H9 (cell line): ENCODE data around the gene PICALM. TPM values are rescaled to one million over a fixed set of nuclear protein-coding genes. Genes with fewer than 3 reads are reported as not detected.

Experiments
- DNase-seq: peaks from one replicate; pipeline ENCODE4 v3.0.0-alpha.2; 2017
- H2AFZ ChIP-seq: one replicate; pipeline ENCODE4 v1.6.1; 2013; ENCODE audit warnings: mild to moderate bottlenecking, low read length, control low read depth, moderate library complexity
- H2AK5ac ChIP-seq: 2 replicates; pipeline ENCODE4 v1.6.1; 2013; ENCODE audit warnings: low read length, control low read depth, mixed read lengths; ENCODE audit not compliant: insufficient read length
- H2BK120ac ChIP-seq: one replicate; pipeline ENCODE4 v1.6.1; 2013; ENCODE audit warnings: low read depth, mild to moderate bottlenecking, low read length, control low read depth, inconsistent platforms; ENCODE audit not compliant: poor library complexity, severe bottlenecking
- H2BK12ac ChIP-seq: 2 replicates; pipeline ENCODE4 v1.6.1; 2013; ENCODE audit warnings: low read length, control low read depth, mixed read lengths, low read depth; ENCODE audit not compliant: insufficient read length
- H2BK15ac ChIP-seq: 2 replicates; pipeline ENCODE4 v1.6.1; 2013; ENCODE audit warnings: low read depth, low read length, control low read depth
- H2BK20ac ChIP-seq: one replicate; pipeline ENCODE4 v1.6.1; 2013; ENCODE audit warnings: low read depth, mild to moderate bottlenecking, low read length, control low read depth, inconsistent platforms; ENCODE audit not compliant: poor library complexity, severe bottlenecking
- H2BK5ac ChIP-seq: 2 replicates; pipeline ENCODE4 v1.6.1; 2013; ENCODE audit warnings: low read length, control low read depth, mixed read lengths; ENCODE audit not compliant: insufficient read length
- H3K14ac ChIP-seq: 2 replicates; pipeline ENCODE4 v1.6.1; 2013; ENCODE audit warnings: low read length, control low read depth; ENCODE audit not compliant: insufficient read depth
- H3K18ac ChIP-seq: 2 replicates; pipeline ENCODE4 v1.6.1; 2013; ENCODE audit warnings: low read depth, mild to moderate bottlenecking, mixed read lengths, low read length, control low read depth; ENCODE audit not compliant: insufficient read length
- H3K23ac ChIP-seq: 2 replicates; pipeline ENCODE4 v1.6.1; 2013; ENCODE audit warnings: low read length, control low read depth, mixed read lengths, low read depth; ENCODE audit not compliant: insufficient read length
- H3K23me2 ChIP-seq: 2 replicates; pipeline ENCODE4 v1.6.1; 2013; ENCODE audit warnings: low read depth, mild to moderate bottlenecking, mixed read lengths, low read length, control low read depth; ENCODE audit not compliant: insufficient read length, poor library complexity, severe bottlenecking
- H3K27ac ChIP-seq: 2 replicates; pipeline ENCODE4 v1.5.1; 2013; ENCODE audit warnings: low read length, control low read depth, mixed read lengths, low read depth; ENCODE audit not compliant: insufficient read length
- H3K27me3 ChIP-seq: 2 replicates; pipeline ENCODE4 v1.6.1; 2013; ENCODE audit warnings: low read length, control low read depth, inconsistent platforms; ENCODE audit not compliant: insufficient read depth
- H3K4ac ChIP-seq: 2 replicates; pipeline ENCODE4 v1.6.1; 2013; ENCODE audit warnings: low read depth, mild to moderate bottlenecking, control low read depth, inconsistent platforms, low read length, moderate library complexity
- H3K4me1 ChIP-seq: 2 replicates; pipeline ENCODE4 v1.6.1; 2013; ENCODE audit warnings: low read length, control low read depth, inconsistent platforms; ENCODE audit not compliant: insufficient read depth
- H3K4me2 ChIP-seq: 2 replicates; pipeline ENCODE4 v1.6.1; 2013; ENCODE audit warnings: low read length, control low read depth, mixed read lengths; ENCODE audit not compliant: insufficient read length, insufficient read depth
- H3K56ac ChIP-seq: 2 replicates; pipeline ENCODE4 v1.6.1; 2013; ENCODE audit warnings: low read depth, mild to moderate bottlenecking, mixed read lengths, low read length, control low read depth; ENCODE audit not compliant: insufficient read length
- H3K79me1 ChIP-seq: 2 replicates; pipeline ENCODE4 v1.6.1; 2013; ENCODE audit warnings: low read depth, mild to moderate bottlenecking, moderate library complexity, low read length, control low read depth, inconsistent platforms; ENCODE audit not compliant: insufficient read depth, poor library complexity, severe bottlenecking
- H3K79me2 ChIP-seq: 2 replicates; pipeline ENCODE4 v1.6.1; 2013; ENCODE audit warnings: low read length, control low read depth, inconsistent platforms; ENCODE audit not compliant: insufficient read depth
- H3K9ac ChIP-seq: 2 replicates; pipeline ENCODE4 v1.6.1; 2013; ENCODE audit warnings: low read length, control low read depth, mixed read lengths; ENCODE audit not compliant: insufficient read length; ENCODE audit errors: extremely low read depth
- H3K9me3 ChIP-seq: one replicate; pipeline ENCODE4 v1.6.1; 2013; ENCODE audit warnings: low read depth, low read length, inconsistent platforms; ENCODE audit not compliant: control insufficient read depth
- H3T11ph ChIP-seq: one replicate; pipeline ENCODE4 v1.6.1; 2013; ENCODE audit warnings: mild to moderate bottlenecking, low read length, control low read depth, inconsistent platforms
- H4K20me1 ChIP-seq: one replicate; pipeline ENCODE4 v1.6.1; 2013; ENCODE audit not compliant: control insufficient read depth, insufficient read length, insufficient read depth
- H4K5ac ChIP-seq: 2 replicates; pipeline ENCODE4 v1.6.1; 2013; ENCODE audit warnings: low read depth, mild to moderate bottlenecking, mixed read lengths, low read length, control low read depth; ENCODE audit not compliant: insufficient read length
- H4K8ac ChIP-seq: replicated peaks from 2 replicates; pipeline ENCODE4 v1.6.1; 2013; ENCODE audit warnings: low read length, control low read depth, mixed read lengths, low read depth; ENCODE audit not compliant: insufficient read length
- H4K91ac ChIP-seq: 2 replicates; pipeline ENCODE4 v1.6.1; 2013; ENCODE audit warnings: low read depth, mild to moderate bottlenecking, moderate library complexity, mixed read lengths, low read length, control low read depth; ENCODE audit not compliant: insufficient read length
- H3K27ac Mint-ChIP-seq, 3 experiments: 2 replicates in 2 of 3; 3 replicates in 1 of 3; pipeline ENCODE4 v1.8.0; 2020 to 2021; ENCODE audit warnings: mixed read lengths in 3 of 3, mild to moderate bottlenecking in 1 of 3, moderate library complexity in 1 of 3
- H3K27me3 Mint-ChIP-seq: 2 replicates; pipeline ENCODE4 v1.8.0; 2021; ENCODE audit warnings: low read depth, mild to moderate bottlenecking, moderate library complexity, mixed read lengths
- H3K36me3 Mint-ChIP-seq, 3 experiments: 2 replicates in 2 of 3; 3 replicates in 1 of 3; pipeline ENCODE4 v1.8.0; 2020 to 2021; ENCODE audit warnings: low read depth in 3 of 3, mixed read lengths in 3 of 3; ENCODE audit not compliant: insufficient read depth in 1 of 3
- H3K4me1 Mint-ChIP-seq, 2 experiments: 2 replicates each; pipeline ENCODE4 v1.8.0; 2020; ENCODE audit warnings: mixed read lengths in 2 of 2
- H3K4me3 Mint-ChIP-seq, 2 experiments: 2 replicates in 1 of 2; 3 replicates in 1 of 2; pipeline ENCODE4 v1.8.0; 2020 to 2021; ENCODE audit warnings: mild to moderate bottlenecking in 2 of 2, mixed read lengths in 2 of 2, moderate library complexity in 1 of 2
- H3K9me3 Mint-ChIP-seq, 2 experiments: 2 replicates in 1 of 2; 3 replicates in 1 of 2; pipeline ENCODE4 v1.8.0; 2020; ENCODE audit warnings: mild to moderate bottlenecking in 2 of 2, mixed read lengths in 2 of 2, moderate library complexity in 1 of 2
- CTCF ChIP-seq: fragments of 200-600 bp; sonication (generic); conservative IDR thresholded peaks from 3 replicates; pipeline ENCODE4 v1.8.0; 2021; ENCODE audit warnings: antibody characterized with exemption, mild to moderate bottlenecking
- total RNA-seq: library from RNA; stranded (reverse); gene quantifications from 2 replicates; pipeline ENCODE4 v1.2.1, GENCODE V29; 2021

Gene PICALM
- total RNA-seq, 1 experiment from 2014 or later: 76.4 TPM

GRCh38 chr11:85913513-85913912, 155.4 kb downstream of the PICALM start:
- Histone ChIP-seq H3K79me1 (no peaks in the 10 kb centered on the region), H3K14ac (no peak overlapping the region), H2AFZ (no peak overlapping the region), H2BK15ac (no peak overlapping the region), H4K91ac (no peak overlapping the region), H3K4ac (no peak overlapping the region), H2BK12ac (no peak overlapping the region), H2BK20ac (no peak overlapping the region), H3T11ph (no peak overlapping the region), H3K56ac (no peak overlapping the region), H3K23me2 (no peaks in the 10 kb centered on the region), H4K5ac (no peak overlapping the region), H3K18ac (no peak overlapping the region), H2AK5ac (no peak overlapping the region), H3K9me3 (no peaks in the 10 kb centered on the region), H3K79me2 (no peaks in the 10 kb centered on the region), H3K27ac (no peak overlapping the region), H3K9ac (no peak overlapping the region), H2BK5ac (no peak overlapping the region), H3K27me3 (no peaks in the 10 kb centered on the region), H3K4me2 (no peak overlapping the region), H2BK120ac (no peak overlapping the region), H3K4me1 (no peaks in the 10 kb centered on the region), H3K23ac (no peak overlapping the region), H4K20me1 (no peaks in the 10 kb centered on the region), H4K8ac (no peak overlapping the region)
- Mint-ChIP-seq H3K9me3 (peaks cover 5 to 6% of the 10 kb centered on the region in 2 experiments), H3K36me3 (peaks cover 4 to 10% (median 5%) of the 10 kb centered on the region in 3 experiments; a peak in 6 of 7 replicates), H3K4me1 (peaks cover 4 to 10% of the 10 kb centered on the region in 2 experiments), H3K4me3 (no peak overlapping the region), H3K27ac (no peak overlapping the region), H3K27me3 (no peaks in the 10 kb centered on the region)
- DNase-seq: no peak
- no peak for TF ChIP-seq CTCF
